ENCODE data around the gene CNTRL.
"Not testable (repeated sequence)": the region's sequence is repeated elsewhere in the genome, so short reads cannot be mapped to it uniquely, and the experiment has no call there.

CNTRL gene

GRCh38 chr9:121095057-121095456 lies 20.3 kb downstream of the CNTRL start:
- ATAC-seq (replicated peaks) (no peak), DNase-seq (no peak)
- Mint-ChIP-seq H3K9me3 (peaks cover 0 to 4% of the 10 kb centered on the region in 2 donors), H3K36me3 (peaks cover 34 to 43% of the 10 kb centered on the region in 2 donors), H3K27me3 (no peaks in the 10 kb centered on the region), H3K4me3 (no peak overlapping the region), H3K27ac (no peak overlapping the region), H3K4me1 (peaks cover 18 to 23% of the 10 kb centered on the region in 2 donors)

- H3K27me3 Mint-ChIP-seq: no peaks in the 10 kb centered on the region
- H3K4me1 Mint-ChIP-seq: peaks cover 16 to 23% of the 10 kb centered on the region in 2 donors
- DNase-seq: peak; percentile 9
- H3K36me3 Mint-ChIP-seq: peaks cover 45 to 55% of the 10 kb centered on the region in 2 donors
- peak; percentile 100 for ATAC-seq (replicated peaks)
- peaks cover 0 to 9% of the 10 kb centered on the region in 2 donors for H3K9me3 Mint-ChIP-seq
- peak overlapping the region in 1 of 2 donors; percentile 5 for H3K4me3 Mint-ChIP-seq
- peak overlapping the region; percentile 44 for H3K27ac Mint-ChIP-seq
Measured at GRCh38 chr9:121098567-121099198, 23.9 kb downstream of the CNTRL start.

GRCh38 chr9:121104054-121104453 lies 29.3 kb downstream of the CNTRL start:
- H3K4me1 Mint-ChIP-seq: peaks cover 15 to 25% of the 10 kb centered on the region in 2 donors
- H3K36me3 Mint-ChIP-seq: peaks cover 40 to 59% of the 10 kb centered on the region in 2 donors

GRCh38 chr9:121105531-121105930 lies 30.8 kb downstream of the CNTRL start:
- DNase-seq (no peak), ATAC-seq (replicated peaks) (no peak)
- Mint-ChIP-seq H3K4me1 (peaks cover 9 to 19% of the 10 kb centered on the region in 2 donors), H3K9me3 (peaks cover 0 to 5% of the 10 kb centered on the region in 2 donors), H3K36me3 (peaks cover 30 to 47% of the 10 kb centered on the region in 2 donors), H3K27me3 (no peaks in the 10 kb centered on the region), H3K27ac (no peak overlapping the region), H3K4me3 (no peak overlapping the region)

More at GRCh38 chr9:121104054-121104453, 29.3 kb downstream of the CNTRL start:
- not testable (repeated sequence) for H3K4me3 Mint-ChIP-seq; ATAC-seq (replicated peaks); H3K9me3 Mint-ChIP-seq; DNase-seq; H3K27ac Mint-ChIP-seq; H3K27me3 Mint-ChIP-seq

GRCh38 chr9:121107029-121107428 lies 32.3 kb downstream of the CNTRL start:
- Mint-ChIP-seq H3K4me3 (no peak overlapping the region), H3K9me3 (no peaks in the 10 kb centered on the region), H3K4me1 (peaks cover 9 to 23% of the 10 kb centered on the region in 2 donors), H3K36me3 (peaks cover 21 to 40% of the 10 kb centered on the region in 2 donors), H3K27me3 (no peaks in the 10 kb centered on the region), H3K27ac (no peak overlapping the region)
- DNase-seq (no peak), ATAC-seq (replicated peaks) (peak; percentile 70 to 76)

DNA sequence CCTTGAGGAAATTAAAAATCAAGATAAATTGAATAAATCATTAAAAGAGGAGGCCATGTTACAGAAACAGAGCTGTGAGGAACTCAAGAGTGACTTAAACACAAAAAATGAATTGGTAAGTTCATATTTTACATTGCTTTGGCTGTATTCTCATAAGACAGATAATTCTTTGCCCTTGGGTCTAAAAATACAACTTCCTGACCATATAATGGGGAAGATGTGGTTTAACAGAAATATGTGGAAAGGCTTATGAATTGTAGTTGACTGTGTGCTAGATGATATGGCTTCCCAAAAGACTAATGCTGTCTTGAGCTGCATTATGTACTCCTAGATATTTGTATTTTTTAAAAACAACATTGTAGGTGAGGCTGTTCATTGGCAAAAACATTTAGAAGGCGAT lies 33.1 kb downstream of the CNTRL start:
- Mint-ChIP-seq H3K27me3 (no peaks in the 10 kb centered on the region), H3K36me3 (peaks cover 19 to 35% of the 10 kb centered on the region in 2 donors), H3K27ac (no peak overlapping the region), H3K4me3 (no peak overlapping the region), H3K9me3 (no peaks in the 10 kb centered on the region), H3K4me1 (peaks cover 9 to 23% of the 10 kb centered on the region in 2 donors)
- no peak for ATAC-seq (replicated peaks)
- DNase-seq: no peak

GRCh38 chr9:121115466-121115865 lies 40.7 kb downstream of the CNTRL start:
- peaks cover 27 to 43% of the 10 kb centered on the region in 2 donors for H3K36me3 Mint-ChIP-seq
- H3K4me3 Mint-ChIP-seq: no peak overlapping the region
- ATAC-seq (replicated peaks) (no peak), DNase-seq (no peak)
- no peaks in the 10 kb centered on the region for H3K27me3 Mint-ChIP-seq
- no peaks in the 10 kb centered on the region for H3K9me3 Mint-ChIP-seq
- H3K27ac Mint-ChIP-seq: no peak overlapping the region
- peaks cover 8 to 22% of the 10 kb centered on the region in 2 donors for H3K4me1 Mint-ChIP-seq

- H3K36me3 Mint-ChIP-seq: peaks cover 22 to 35% of the 10 kb centered on the region in 2 donors
- H3K4me1 Mint-ChIP-seq: peaks cover 16 to 34% of the 10 kb centered on the region in 2 donors
- peak overlapping the region; percentile 56 for H3K27ac Mint-ChIP-seq
- H3K27me3 Mint-ChIP-seq: no peaks in the 10 kb centered on the region
- DNase-seq (no peak), ATAC-seq (replicated peaks) (no peak)
- no peak overlapping the region for H3K4me3 Mint-ChIP-seq
- H3K9me3 Mint-ChIP-seq: no peaks in the 10 kb centered on the region
Measured at GRCh38 chr9:121118266-121118665, 43.5 kb downstream of the CNTRL start.

DNA sequence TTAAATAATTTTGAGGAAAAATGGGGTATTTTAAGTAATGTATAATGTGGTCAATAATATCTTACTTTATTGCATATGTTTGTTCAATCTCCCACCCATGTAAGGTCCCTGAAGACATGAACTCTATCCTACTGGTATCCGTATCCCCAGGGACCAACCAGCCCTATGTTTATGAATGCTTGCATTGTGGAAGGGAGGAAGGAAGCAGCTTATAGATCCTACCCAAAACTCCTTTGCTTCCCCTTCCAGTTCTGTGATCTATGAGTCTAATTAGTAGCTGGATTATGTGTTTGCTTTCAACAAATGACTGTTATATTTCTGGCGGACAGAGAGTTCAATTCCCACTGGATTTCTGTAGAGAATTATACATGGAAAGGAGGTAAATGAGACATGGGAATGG lies 45.6 kb downstream of the CNTRL start:
- H3K27me3 Mint-ChIP-seq: no peaks in the 10 kb centered on the region
- peak overlapping the region; percentile 28 for H3K27ac Mint-ChIP-seq
- H3K4me1 Mint-ChIP-seq: peaks cover 16 to 36% of the 10 kb centered on the region in 2 donors
- ATAC-seq (replicated peaks) (no peak), DNase-seq (no peak)
- no peaks in the 10 kb centered on the region for H3K9me3 Mint-ChIP-seq
- H3K36me3 Mint-ChIP-seq: peaks cover 23 to 32% of the 10 kb centered on the region in 2 donors
- H3K4me3 Mint-ChIP-seq: no peak overlapping the region

GRCh38 chr9:121121582-121122087 lies 46.9 kb downstream of the CNTRL start:
- H3K27me3 Mint-ChIP-seq: no peaks in the 10 kb centered on the region
- ATAC-seq (replicated peaks): peak; percentile 97 to 99
- peaks cover 17 to 39% of the 10 kb centered on the region in 2 donors for H3K4me1 Mint-ChIP-seq
- peak overlapping the region; percentile 82 to 87 for H3K4me3 Mint-ChIP-seq
- no peaks in the 10 kb centered on the region for H3K9me3 Mint-ChIP-seq
- H3K27ac Mint-ChIP-seq: peak overlapping the region; percentile 92
- H3K36me3 Mint-ChIP-seq: peaks cover 22 to 30% of the 10 kb centered on the region in 2 donors
- peak; percentile 95 for DNase-seq

DNA sequence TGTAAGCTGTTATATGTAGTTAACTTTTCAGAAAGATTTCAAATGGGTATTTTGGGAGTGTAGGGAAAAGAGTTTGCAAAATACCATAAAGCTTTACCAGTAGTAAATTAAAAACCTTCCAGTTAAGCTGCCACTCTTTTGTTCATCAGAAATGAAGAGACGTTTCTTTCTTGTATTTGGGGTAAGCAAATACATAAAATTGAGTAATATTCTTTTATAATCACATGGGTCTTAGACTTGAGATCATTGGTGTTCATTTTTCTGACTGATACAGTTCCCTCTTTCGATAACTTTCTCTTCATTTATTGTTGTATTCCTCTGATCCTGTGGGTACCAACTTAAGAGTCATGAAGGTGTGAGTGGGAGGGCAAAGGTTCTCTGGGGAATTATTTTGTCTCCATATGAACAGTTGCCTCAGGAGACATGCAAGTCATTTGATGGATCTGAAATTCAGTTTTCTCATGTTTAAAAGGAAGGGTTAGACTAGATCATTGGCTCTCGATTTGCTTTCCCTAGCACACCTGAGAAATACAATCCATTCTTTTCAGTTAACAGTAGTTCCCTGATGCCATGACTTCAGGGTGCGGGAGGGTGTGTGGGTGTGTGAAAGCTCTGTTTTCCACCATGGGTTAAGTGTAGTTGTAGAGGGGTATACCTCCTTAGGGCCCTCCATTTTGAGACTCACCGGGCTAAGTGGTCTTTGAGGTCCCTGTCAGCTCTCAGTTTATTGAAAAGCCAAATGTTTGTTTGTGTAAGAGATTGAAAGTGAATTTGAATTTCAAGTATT lies 47.7 kb downstream of the CNTRL start:
- H3K4me1 Mint-ChIP-seq: peaks cover 17 to 39% of the 10 kb centered on the region in 2 donors
- H3K27me3 Mint-ChIP-seq: no peaks in the 10 kb centered on the region
- H3K4me3 Mint-ChIP-seq: peak overlapping the region; percentile 82 to 87
- H3K9me3 Mint-ChIP-seq: no peaks in the 10 kb centered on the region
- DNase-seq (no peak), ATAC-seq (replicated peaks) (peak; percentile 27 to 41)
- H3K36me3 Mint-ChIP-seq: peaks cover 29 to 35% of the 10 kb centered on the region in 2 donors
- peak overlapping the region; percentile 92 for H3K27ac Mint-ChIP-seq

DNA sequence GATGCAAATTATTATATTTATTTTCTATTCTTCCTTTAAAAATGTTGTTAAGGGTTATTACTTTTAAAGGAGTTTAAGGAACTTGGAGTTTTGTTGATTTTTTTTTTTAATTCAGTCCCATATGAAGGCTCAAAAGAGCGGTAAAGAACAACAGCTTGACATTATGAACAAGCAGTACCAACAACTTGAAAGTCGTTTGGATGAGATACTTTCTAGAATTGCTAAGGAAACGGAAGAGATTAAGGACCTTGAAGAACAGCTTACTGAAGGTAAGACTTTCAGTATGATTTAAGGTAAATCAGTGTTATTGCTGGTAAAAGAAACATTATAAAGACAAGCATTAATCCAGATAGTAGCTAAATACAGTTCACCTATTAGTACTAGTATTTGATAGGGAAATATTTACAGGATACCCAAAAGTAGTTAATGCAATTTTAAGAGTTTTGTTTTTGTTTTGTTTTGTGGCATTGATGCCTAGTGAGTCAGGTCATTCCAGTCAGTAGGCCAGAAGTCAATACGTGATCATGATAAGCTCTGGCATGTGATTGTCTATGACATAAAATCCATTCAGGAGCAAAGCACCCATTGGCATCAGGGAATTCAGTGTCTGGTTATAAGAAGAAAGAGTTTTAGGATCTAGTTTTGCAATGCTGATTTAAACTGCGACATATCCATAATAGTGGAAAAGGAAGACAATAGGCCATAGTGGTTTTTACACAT lies 49.2 kb downstream of the CNTRL start:
- Mint-ChIP-seq H3K4me1 (peaks cover 22 to 43% of the 10 kb centered on the region in 2 donors), H3K27me3 (no peaks in the 10 kb centered on the region), H3K27ac (no peak overlapping the region), H3K36me3 (peaks cover 36 to 44% of the 10 kb centered on the region in 2 donors), H3K9me3 (no peaks in the 10 kb centered on the region), H3K4me3 (no peak overlapping the region)
- no peak for DNase-seq
- ATAC-seq (replicated peaks): no peak

DNA sequence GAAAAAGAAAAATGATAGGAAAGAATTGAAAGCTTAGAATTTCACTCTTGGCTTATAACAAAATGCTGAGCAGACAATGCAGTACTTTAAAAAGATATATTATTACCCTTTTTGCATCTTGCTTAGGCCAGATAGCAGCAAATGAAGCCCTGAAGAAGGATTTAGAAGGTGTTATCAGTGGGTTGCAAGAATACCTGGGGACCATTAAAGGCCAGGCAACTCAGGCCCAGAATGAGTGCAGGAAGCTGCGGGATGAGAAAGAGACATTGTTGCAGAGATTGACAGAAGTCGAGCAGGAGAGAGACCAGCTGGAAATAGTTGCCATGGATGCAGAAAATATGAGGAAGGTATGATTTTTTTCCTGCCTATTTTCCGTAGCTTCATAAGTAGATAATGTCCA lies 50.8 kb downstream of the CNTRL start:
- Mint-ChIP-seq H3K4me1 (peaks cover 33 to 55% of the 10 kb centered on the region in 2 donors), H3K36me3 (peaks cover 42 to 53% of the 10 kb centered on the region in 2 donors), H3K27ac (no peak overlapping the region), H3K9me3 (peaks cover 0 to 4% of the 10 kb centered on the region in 2 donors), H3K4me3 (no peak overlapping the region), H3K27me3 (no peaks in the 10 kb centered on the region)
- ATAC-seq (replicated peaks): no peak
- no peak for DNase-seq

GRCh38 chr9:121129384-121129783 lies 54.6 kb downstream of the CNTRL start:
- peak overlapping the region; percentile 63 to 64 for H3K4me3 Mint-ChIP-seq
- peaks cover 45 to 60% of the 10 kb centered on the region in 2 donors for H3K4me1 Mint-ChIP-seq
- not testable (repeated sequence) for H3K27me3 Mint-ChIP-seq; H3K9me3 Mint-ChIP-seq; ATAC-seq (replicated peaks); DNase-seq
- peak overlapping the region; percentile 10 for H3K27ac Mint-ChIP-seq
- peaks cover 56 to 71% of the 10 kb centered on the region in 2 donors for H3K36me3 Mint-ChIP-seq

All from stimulated activated naive B cell treated with anti-CD40 and anti-IgM and Interleukin-4, amounts not matched to agents 10 μg/mL and 1 μg/mL and 100 μg/mL, for 72 hours (primary cell).